Sigmoid colon (tissue), 7 donors: ENCODE data around the gene SERP2. TPM values are rescaled to one million over a fixed set of nuclear protein-coding genes. Genes with fewer than 3 reads are reported as not detected.

ENCODE experiments used
- DNase-seq: peaks from one replicate; pipeline ENCODE4 v3.0.0-alpha.2; 2019
- H3K27ac ChIP-seq, 4 donors: fragments of 200-600 bp; sonication (generic); one replicate each; pipeline ENCODE4 v1.5.1; 2016 to 2019; ENCODE audit warnings: mild to moderate bottlenecking in 1 of 4
- H3K27me3 ChIP-seq, 3 donors: fragments of 200-600 bp; sonication (generic); one replicate each; pipeline ENCODE4 v1.5.1; 2019; ENCODE audit warnings: mild to moderate bottlenecking in 1 of 3
- H3K36me3 ChIP-seq, 4 donors: fragments of 200-600 bp; sonication (generic); one replicate each; pipeline ENCODE4 v1.5.1; 2016 to 2019
- H3K4me1 ChIP-seq, 4 donors: fragments of 200-600 bp; sonication (generic); one replicate each; pipeline ENCODE4 v1.5.1; 2017 to 2019
- H3K4me3 ChIP-seq, 4 donors: fragments of 200-600 bp; sonication (generic); one replicate each; pipeline ENCODE4 v1.5.1; 2017 to 2019; ENCODE audit warnings: mild to moderate bottlenecking in 2 of 4, moderate library complexity in 1 of 4
- H3K9me3 ChIP-seq, 4 donors: fragments of 200-600 bp in 3 of 4; sonication (generic) in 3 of 4; one replicate each; pipeline versions ENCODE4 v1.5.1 to v1.6.1; 2013 to 2019
- CTCF ChIP-seq, 4 experiments: fragments of 450-650 bp in 3 of 4; fragments of 200-600 bp in 1 of 4; IDR thresholded peaks; one replicate each; pipeline ENCODE4 v1.5.1; 2016 to 2019; ENCODE audit warnings: antibody characterized with exemption in 4 of 4, mild to moderate bottlenecking in 3 of 4, moderate library complexity in 2 of 4
- EP300 ChIP-seq, 4 donors: sonication (generic); formaldehyde crosslinking; IDR thresholded peaks; one replicate each; pipeline ENCODE4 v1.6.1; 2017; ENCODE audit warnings: antibody characterized with exemption in 4 of 4
- POLR2A ChIP-seq, 2 donors: fragments of 450-650 bp; IDR thresholded peaks; one replicate each; pipeline ENCODE4 v1.6.1; 2016; ENCODE audit warnings: antibody characterized with exemption in 2 of 2, mild to moderate bottlenecking in 2 of 2, moderate library complexity in 2 of 2
- POLR2AphosphoS5 ChIP-seq, 4 donors: sonication (generic); formaldehyde crosslinking; IDR thresholded peaks; one replicate each; pipeline ENCODE4 v1.6.1; 2017; ENCODE audit warnings: antibody characterized with exemption in 4 of 4
- WGBS, 2 donors: extraction: QIAGEN DNeasy Blood & Tissue Kit; methylation state at CpG; one replicate each; pipeline ENCODE4 v1.1.7; 2013; 5-methylcytosine and 5-hydroxymethylcytosine counted together
- intact Hi-C: fragments of 100-400 bp; cut with DNase I; formaldehyde crosslinking; loops from one replicate; pipeline ENCODE4 v1.15.1; 2023
- polyA plus RNA-seq, 3 donors: library from polyadenylated mRNA; stranded (reverse); fragments of 200-250 nt; gene quantifications; one replicate each; pipeline ENCODE4 v1.2.3, GENCODE V29; 2013
- total RNA-seq, 4 donors: library from RNA; depleted of rRNA; stranded (reverse); fragments of >200 nt; gene quantifications; one replicate each; pipeline ENCODE4 v1.1.0, GENCODE V29; 2016
- donor health status: healthy with polysubstance abuse.
- donor health status: Bipolar disorder and iron deficiency.
- donor health status: healthy.

The SERP2 gene
- total and polyA plus RNA-seq, 7 donors, result 3.2 to 9.6 (median 6.9) TPM

- no peaks in the 10 kb centered on the region for H3K9me3 ChIP-seq
- H3K4me3 ChIP-seq, result no peak overlapping the region
- H3K36me3 ChIP-seq, result no peaks in the 10 kb centered on the region
- H3K27ac ChIP-seq, result no peak overlapping the region
- 41 to 71% methylated on average over 11 of the region's 11 CpGs for WGBS, 2 donors
- intact Hi-C loops, result no loop called here
- peak; percentile 35 for DNase-seq
- H3K27me3 ChIP-seq, result no peaks in the 10 kb centered on the region
- no peaks in the 10 kb centered on the region for H3K4me1 ChIP-seq
- no peak for TF ChIP-seq POLR2AphosphoS5 (IDR thresholded peaks at IDR 0.05)
- no peak for TF ChIP-seq CTCF (IDR thresholded peaks at IDR 0.05)
- no peak for TF ChIP-seq EP300 (IDR thresholded peaks at IDR 0.05)
- no peak for TF ChIP-seq POLR2A (IDR thresholded peaks at IDR 0.05)
Measured at GRCh38 chr13:44403461-44404056, 29.9 kb downstream of the SERP2 start.

- peak; percentile 29 for DNase-seq
- no peak overlapping the region for H3K4me3 ChIP-seq
- no peaks in the 10 kb centered on the region for H3K36me3 ChIP-seq
- H3K9me3 ChIP-seq, result no peaks in the 10 kb centered on the region
- no peaks in the 10 kb centered on the region for H3K4me1 ChIP-seq
- no peaks in the 10 kb centered on the region for H3K27me3 ChIP-seq
- no peak overlapping the region for H3K27ac ChIP-seq
- intact Hi-C loops, result no loop called here
- TF ChIP-seq EP300 (IDR thresholded peaks at IDR 0.05) (no peak), POLR2AphosphoS5 (IDR thresholded peaks at IDR 0.05) (no peak), CTCF (IDR thresholded peaks at IDR 0.05) (no peak), POLR2A (IDR thresholded peaks at IDR 0.05) (no peak)
- WGBS, 2 donors, result 17 to 62% methylated on average over 15 of the region's 15 CpGs
Measured at GRCh38 chr13:44404261-44405132, 30.9 kb downstream of the SERP2 start.

- no peak overlapping the region for H3K4me3 ChIP-seq
- intact Hi-C loops, result no loop called here
- no peaks in the 10 kb centered on the region for H3K36me3 ChIP-seq
- no peaks in the 10 kb centered on the region for H3K27me3 ChIP-seq
- WGBS, 2 donors, result 60 to 91% methylated on average over 5 of the region's 5 CpGs
- H3K27ac ChIP-seq, result no peak overlapping the region
- no peak for DNase-seq
- H3K9me3 ChIP-seq, result no peaks in the 10 kb centered on the region
- H3K4me1 ChIP-seq, result no peaks in the 10 kb centered on the region
- TF ChIP-seq CTCF (IDR thresholded peaks at IDR 0.05) (no peak), POLR2AphosphoS5 (IDR thresholded peaks at IDR 0.05) (no peak), POLR2A (IDR thresholded peaks at IDR 0.05) (no peak), EP300 (IDR thresholded peaks at IDR 0.05) (no peak)
Measured at GRCh38 chr13:44406617-44407016, 33.0 kb downstream of the SERP2 start.

- intact Hi-C loops, result no loop called here
- no peak overlapping the region for H3K4me3 ChIP-seq
- DNase-seq, result no peak
- no peaks in the 10 kb centered on the region for H3K9me3 ChIP-seq
- no peaks in the 10 kb centered on the region for H3K27me3 ChIP-seq
- no peaks in the 10 kb centered on the region for H3K36me3 ChIP-seq
- WGBS, 2 donors, result 94 to 95% methylated on average over 3 of the region's 3 CpGs
- TF ChIP-seq EP300 (IDR thresholded peaks at IDR 0.05) (no peak), POLR2AphosphoS5 (IDR thresholded peaks at IDR 0.05) (no peak), CTCF (IDR thresholded peaks at IDR 0.05) (no peak), POLR2A (IDR thresholded peaks at IDR 0.05) (no peak)
- no peaks in the 10 kb centered on the region for H3K4me1 ChIP-seq
- H3K27ac ChIP-seq, result no peak overlapping the region
Measured at GRCh38 chr13:44407379-44407778, 33.8 kb downstream of the SERP2 start.
